IMR-90 (cell line): ENCODE measurements around the gene NUMA1. TPM values are rescaled to one million over a fixed set of nuclear protein-coding genes. Genes with fewer than 3 reads are reported as not detected.

Source experiments
- ATAC-seq: fragments of 200-7000 bp; cut with Tn5 transposase; 2 replicates; pipeline ENCODE4 v1.9.1; 2020; ENCODE audit warnings: low read depth, mild to moderate bottlenecking, moderate library complexity
- BruUV-seq: library from RNA; stranded (reverse); fragments of 400-500 nt; replicated peaks from 2 replicates; lab custom pipeline; 2021; lab: Mats Ljungman, UMichigan
- CTCF ChIA-PET: fragments of 300-600 bp; formaldehyde crosslinking; extraction: SDS; loops from one replicate; lab custom pipeline; 2021; ENCODE audit warnings: antibody characterized with exemption; lab: Yijun Ruan, JAX
- POLR2A ChIA-PET: fragments of 300-600 bp; sonication (Branson Sonifier 250); formaldehyde crosslinking; loops from one replicate; lab custom pipeline; 2022; ENCODE audit warnings: antibody characterized with exemption; ENCODE audit not compliant: unreplicated experiment; lab: Charles Lee
- DNase-seq: peaks from one replicate; pipeline ENCODE4 v3.0.0; 2013
- H2AFZ ChIP-seq: replicated peaks from 2 replicates; pipeline ENCODE3; 2013; ENCODE audit warnings: low read length, mild to moderate bottlenecking; ENCODE audit not compliant: poor library complexity
- H2AK5ac ChIP-seq: 2 replicates; pipeline ENCODE4 v1.6.1; 2013; ENCODE audit warnings: low read depth, low read length, inconsistent platforms
- H2AK9ac ChIP-seq: replicated peaks from 2 replicates; pipeline ENCODE3; 2013; ENCODE audit warnings: mild to moderate bottlenecking, low read depth, low read length, moderate library complexity; ENCODE audit not compliant: poor library complexity
- H2BK120ac ChIP-seq: 2 replicates; pipeline ENCODE4 v1.6.1; 2013; ENCODE audit warnings: low read depth, low read length, inconsistent platforms
- H2BK15ac ChIP-seq: 3 replicates; pipeline ENCODE4 v1.6.1; 2013; ENCODE audit warnings: low read depth, low read length, inconsistent platforms
- H2BK20ac ChIP-seq: 2 replicates; pipeline ENCODE4 v1.6.1; 2013; ENCODE audit warnings: low read depth, mild to moderate bottlenecking, inconsistent platforms, low read length, moderate library complexity
- H2BK5ac ChIP-seq: 2 replicates; pipeline ENCODE4 v1.6.1; 2013; ENCODE audit warnings: mild to moderate bottlenecking, low read depth, low read length, inconsistent platforms; ENCODE audit not compliant: poor library complexity, severe bottlenecking
- H3K14ac ChIP-seq: replicated peaks from 2 replicates; pipeline ENCODE4 v1.6.1; 2013; ENCODE audit warnings: low read depth, low read length, inconsistent platforms
- H3K18ac ChIP-seq: 2 replicates; pipeline ENCODE4 v1.6.1; 2013; ENCODE audit warnings: low read depth, low read length, control low read depth
- H3K23ac ChIP-seq: 2 replicates; pipeline ENCODE4 v1.6.1; 2013; ENCODE audit warnings: low read depth, low read length, inconsistent platforms
- H3K27ac ChIP-seq: 2 replicates; pipeline ENCODE4 v1.5.1; 2013; ENCODE audit warnings: mild to moderate bottlenecking, control low read depth, low read length; ENCODE audit not compliant: insufficient read depth
- H3K27me3 ChIP-seq: 2 replicates; pipeline ENCODE4 v1.6.1; 2013; ENCODE audit warnings: low read length; ENCODE audit not compliant: control insufficient read depth, insufficient read depth
- H3K36me3 ChIP-seq: 2 replicates; pipeline ENCODE4 v1.6.1; 2013; ENCODE audit warnings: low read length, mixed read lengths; ENCODE audit not compliant: control insufficient read depth, insufficient read depth
- H3K4ac ChIP-seq: 2 replicates; pipeline ENCODE4 v1.6.1; 2013; ENCODE audit warnings: low read depth, low read length, inconsistent platforms
- H3K4me1 ChIP-seq: 2 replicates; pipeline ENCODE4 v1.6.1; 2013; ENCODE audit warnings: low read length, mixed read lengths; ENCODE audit not compliant: control insufficient read depth, insufficient read depth
- H3K4me2 ChIP-seq: 2 replicates; pipeline ENCODE4 v1.6.1; 2013; ENCODE audit warnings: low read depth, mild to moderate bottlenecking, control low read depth, low read length, moderate library complexity
- H3K4me3 ChIP-seq: 2 replicates; pipeline ENCODE4 v1.5.1; 2013; ENCODE audit warnings: low read depth, mild to moderate bottlenecking, control low read depth, low read length, moderate library complexity; ENCODE audit not compliant: insufficient read depth
- H3K56ac ChIP-seq: 2 replicates; pipeline ENCODE4 v1.6.1; 2013; ENCODE audit warnings: low read length, inconsistent platforms; ENCODE audit not compliant: insufficient read depth; ENCODE audit errors: extremely low read depth
- H3K79me1 ChIP-seq, 2 experiments: 2 replicates each; pipeline ENCODE4 v1.6.1; 2013; ENCODE audit warnings: low read length in 2 of 2, inconsistent platforms in 1 of 2, low read depth in 1 of 2
- H3K9ac ChIP-seq: 2 replicates; pipeline ENCODE4 v1.6.1; 2013; ENCODE audit warnings: low read depth, low read length, control low read depth
- H3K9me1 ChIP-seq: 2 replicates; pipeline ENCODE4 v1.6.1; 2013; ENCODE audit warnings: low read length, inconsistent platforms; ENCODE audit not compliant: insufficient read depth
- H3K9me3 ChIP-seq: 2 replicates; pipeline ENCODE4 v1.6.1; 2013; ENCODE audit warnings: low read length; ENCODE audit not compliant: control insufficient read depth, insufficient read depth
- H4K20me1 ChIP-seq: 2 replicates; pipeline ENCODE4 v1.6.1; 2013; ENCODE audit warnings: low read length, inconsistent platforms; ENCODE audit not compliant: insufficient read depth
- H4K5ac ChIP-seq: 2 replicates; pipeline ENCODE4 v1.6.1; 2013; ENCODE audit warnings: mild to moderate bottlenecking, low read depth, low read length, control low read depth
- H4K8ac ChIP-seq, 2 experiments: 2 replicates each; pipeline ENCODE4 v1.6.1; 2013; ENCODE audit warnings: low read depth in 2 of 2, low read length in 2 of 2, control low read depth in 1 of 2, inconsistent platforms in 1 of 2
- H4K91ac ChIP-seq: 2 replicates; pipeline ENCODE4 v1.6.1; 2013; ENCODE audit warnings: low read depth, low read length, inconsistent platforms; ENCODE audit not compliant: insufficient read depth
- CEBPB ChIP-seq: IDR thresholded peaks from 2 replicates; pipeline ENCODE4 v1.6.1; 2012; ENCODE audit warnings: low read depth, low read length, improper control_type of control experiment
- CHD1 ChIP-seq: IDR thresholded peaks from 2 replicates; pipeline ENCODE4 v1.6.1; 2012; ENCODE audit warnings: low read depth, low read length, improper control_type of control experiment
- MAFK ChIP-seq: IDR thresholded peaks from 2 replicates; pipeline ENCODE4 v1.6.1; 2012; ENCODE audit warnings: low read depth, low read length, improper control_type of control experiment
- MAZ ChIP-seq: IDR thresholded peaks from 2 replicates; pipeline ENCODE4 v1.6.1; 2012; ENCODE audit warnings: low read depth, mild to moderate bottlenecking, low read length, improper control_type of control experiment, moderate library complexity, borderline replicate concordance
- MXI1 ChIP-seq: IDR thresholded peaks from 2 replicates; pipeline ENCODE4 v1.6.1; 2012; ENCODE audit warnings: low read depth, mild to moderate bottlenecking, low read length, moderate library complexity, borderline replicate concordance
- NFE2L2 ChIP-seq: fragments of 150-350 bp; IDR thresholded peaks from 2 replicates; pipeline ENCODE4 v1.6.1; 2016; ENCODE audit warnings: low read depth, mild to moderate bottlenecking, low read length
- RAD21 ChIP-seq: IDR thresholded peaks from 2 replicates; pipeline ENCODE4 v1.6.1; 2012; ENCODE audit warnings: low read length, improper control_type of control experiment
- RCOR1 ChIP-seq: IDR thresholded peaks from 2 replicates; pipeline ENCODE4 v1.6.1; 2012; ENCODE audit warnings: mild to moderate bottlenecking, low read length, improper control_type of control experiment; ENCODE audit not compliant: insufficient replicate concordance
- RFX5 ChIP-seq: IDR thresholded peaks from 2 replicates; pipeline ENCODE4 v1.8.0; 2012; ENCODE audit warnings: low read depth, mild to moderate bottlenecking, low read length, moderate library complexity
- WGBS, 2 experiments: methylation state at CpG; one replicate each; pipeline versions ENCODE4 v1.1.5 to v1.1.7; 2013; ENCODE audit warnings: missing lambda C conversion rate in 2 of 2; ENCODE audit not compliant: insufficient read length in 1 of 2; ENCODE audit errors: extremely low coverage in 2 of 2; 5-methylcytosine and 5-hydroxymethylcytosine counted together
- dilution Hi-C: fragments of 300-500 bp; cut with HindIII; formaldehyde crosslinking; loops from one replicate; pipeline ENCODE4 v1.14.3; 2018; ENCODE audit warnings: low sequenced_read_pairs; ENCODE audit not compliant: unreplicated experiment
- in situ Hi-C: fragments of 300-500 bp; cut with MboI; formaldehyde crosslinking; loops from 3 replicates; pipeline ENCODE4 v1.14.3; 2019; ENCODE audit warnings: low sequenced_read_pairs, inconsistent platforms, mixed read lengths
- intact Hi-C: fragments of 100-400 bp; cut with micrococcal nuclease; formaldehyde crosslinking; loops from 2 replicates; pipeline ENCODE4 v1.10.0; 2022
- polyA plus RNA-seq, 3 experiments: library from polyadenylated mRNA; depleted of rRNA; stranded (reverse); fragments of >200 nt; gene quantifications; 2 replicates each; pipeline ENCODE4 v1.2.3, GENCODE V29; 2012; ENCODE audit warnings: low replicate concordance in 1 of 3
- total RNA-seq: library from RNA; depleted of rRNA; stranded (reverse); fragments of >200 nt; gene quantifications from 2 replicates; pipeline ENCODE4 v1.2.3, GENCODE V29; 2012
- TF ChIP-seq, protein P1 (sequence below): conservative IDR thresholded peaks from 2 replicates; pipeline ENCODE4 v1.5.1; 2012; ENCODE audit warnings: mild to moderate bottlenecking, low read depth, low read length, improper control_type of control experiment

The NUMA1 gene
- total and polyA plus RNA-seq, 2 of the 4 experiments (the other 2 are of a cell fraction), result 61.7 to 97.0 TPM

DNA sequence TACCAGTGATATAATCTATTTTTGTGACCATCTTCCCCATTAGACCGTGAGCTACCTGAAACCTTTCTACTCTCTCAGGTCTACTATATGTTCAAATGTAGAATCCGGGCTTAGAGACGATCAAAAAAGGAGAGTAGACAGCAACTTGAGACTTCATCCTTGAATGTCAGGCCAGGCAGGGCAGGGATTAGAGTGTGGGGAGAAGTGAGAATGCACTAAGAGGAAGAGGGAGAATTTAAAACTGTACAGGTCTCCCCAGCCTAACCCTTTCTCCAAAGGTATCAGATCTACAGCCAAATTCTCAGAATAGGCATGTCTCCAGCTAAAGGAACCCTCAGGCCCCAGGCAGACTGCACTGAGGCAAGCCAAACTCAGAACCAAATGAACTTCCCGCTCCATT is 21.8 kb upstream of the NUMA1 start:
- intact Hi-C loops, result loop anchor here (1.0 to 5.0 kb wide), 3 partner anchors 77 to 121 kb away; no protein-coding TSS in a partner anchor

More for the DNA sequence above, 21.8 kb upstream of the NUMA1 start:
- Histone ChIP-seq H3K27me3 (no peaks in the 10 kb centered on the region), H3K27ac (peak overlapping the region; percentile 94), H3K36me3 (peaks cover 30% of the 10 kb centered on the region), H3K9ac (peak overlapping the region; percentile 89), H2AFZ (no peak overlapping the region), H3K4me2 (peak overlapping the region; percentile 98), H2AK9ac (peak overlapping the region; percentile 88), H3K23ac (peak overlapping the region; percentile 97), H3K18ac (no peak overlapping the region), H3K4me1 (peaks cover 9% of the 10 kb centered on the region), H4K5ac (peak overlapping the region; percentile 76), H4K20me1 (no peaks in the 10 kb centered on the region; the same call in 1 of the 2 replicates), H2BK5ac (peak overlapping the region; percentile 90), H2AK5ac (peak overlapping the region; percentile 68), H2BK120ac (peak overlapping the region; percentile 56; the same call in 1 of the 2 replicates), H4K8ac (peak overlapping the region; percentile 86 to 89), H2BK20ac (no peak overlapping the region), H3K79me1 (peaks cover 34 to 62% of the 10 kb centered on the region in 2 experiments), H3K4ac (peak overlapping the region; percentile 97), H4K91ac (peak overlapping the region; percentile 91), H3K9me1 (peaks cover 35% of the 10 kb centered on the region), H3K14ac (peak overlapping the region; percentile 81), H3K9me3 (no peaks in the 10 kb centered on the region), H2BK15ac (peak overlapping the region; percentile 16; the same call in 2 of the 3 replicates), H3K56ac (peak overlapping the region; percentile 90), H3K4me3 (peak overlapping the region; percentile 75)
- no peak for DNase-seq
- ChIA-PET CTCF (interaction anchor here (2.3 kb wide), 1 partner anchor 11 kb away, joined by 10 read pairs; no protein-coding TSS in a partner anchor), POLR2A (interaction anchor here (1.3 kb wide), 1 partner anchor 10 kb away, joined by 4 read pairs; the partner anchor contains the start of gene ANAPC15)
- in situ Hi-C loops (no loop called here), dilution Hi-C loops (no loop called here)
- no TSS peak for BruUV-seq
- no peak for ATAC-seq
- 71% methylated on average over 2 of the region's 4 CpGs; no CpG with 5 or more reads in 1 of the 2 experiments for WGBS, 2 experiments
- no peak for TF ChIP-seq RCOR1
- TF ChIP-seq CHD1, result no peak
- TF ChIP-seq MXI1, result no peak
- no peak for TF ChIP-seq RAD21
- TF ChIP-seq CEBPB, result no peak
- no peak for TF ChIP-seq MAZ
- TF ChIP-seq NFE2L2, result no peak
- no peak for TF ChIP-seq MAFK
- TF ChIP-seq RFX5, result no peak
- TF ChIP-seq, protein P1, sequence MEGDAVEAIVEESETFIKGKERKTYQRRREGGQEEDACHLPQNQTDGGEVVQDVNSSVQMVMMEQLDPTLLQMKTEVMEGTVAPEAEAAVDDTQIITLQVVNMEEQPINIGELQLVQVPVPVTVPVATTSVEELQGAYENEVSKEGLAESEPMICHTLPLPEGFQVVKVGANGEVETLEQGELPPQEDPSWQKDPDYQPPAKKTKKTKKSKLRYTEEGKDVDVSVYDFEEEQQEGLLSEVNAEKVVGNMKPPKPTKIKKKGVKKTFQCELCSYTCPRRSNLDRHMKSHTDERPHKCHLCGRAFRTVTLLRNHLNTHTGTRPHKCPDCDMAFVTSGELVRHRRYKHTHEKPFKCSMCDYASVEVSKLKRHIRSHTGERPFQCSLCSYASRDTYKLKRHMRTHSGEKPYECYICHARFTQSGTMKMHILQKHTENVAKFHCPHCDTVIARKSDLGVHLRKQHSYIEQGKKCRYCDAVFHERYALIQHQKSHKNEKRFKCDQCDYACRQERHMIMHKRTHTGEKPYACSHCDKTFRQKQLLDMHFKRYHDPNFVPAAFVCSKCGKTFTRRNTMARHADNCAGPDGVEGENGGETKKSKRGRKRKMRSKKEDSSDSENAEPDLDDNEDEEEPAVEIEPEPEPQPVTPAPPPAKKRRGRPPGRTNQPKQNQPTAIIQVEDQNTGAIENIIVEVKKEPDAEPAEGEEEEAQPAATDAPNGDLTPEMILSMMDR, result no peak
